Astrocyte (in vitro differentiated cells and primary cell): Measurements from ENCODE around the gene PRSS53. TPM values are rescaled to one million over a fixed set of nuclear protein-coding genes. Genes with fewer than 3 reads are reported as not detected.

Experiments
- DNase-seq: peaks from one replicate; pipeline ENCODE4 v3.0.0-alpha.2; 2010; ENCODE audit warnings: low read depth
- FAIRE-seq: peaks from 2 replicates; lab custom pipeline; 2011; peaks lifted over from hg19 to GRCh38; lab: Jason Lieb, UNC
- H2AFZ ChIP-seq: 2 replicates; pipeline ENCODE4 v1.6.0; 2012; ENCODE audit warnings: low read depth, low read length, inconsistent platforms
- H3K27ac ChIP-seq: 2 replicates; pipeline ENCODE4 v1.5.1; 2011; ENCODE audit warnings: low read depth, low read length, inconsistent platforms
- H3K27me3 ChIP-seq: 2 replicates; pipeline ENCODE4 v1.6.0; 2011; ENCODE audit warnings: low read length, inconsistent platforms; ENCODE audit not compliant: insufficient read depth
- H3K36me3 ChIP-seq: 2 replicates; pipeline ENCODE4 v1.5.1; 2011; ENCODE audit warnings: low read length, inconsistent platforms; ENCODE audit not compliant: insufficient read depth
- H3K4me1 ChIP-seq: 2 replicates; pipeline ENCODE4 v1.5.1; 2011; ENCODE audit warnings: low read length, inconsistent platforms; ENCODE audit not compliant: insufficient read depth
- H3K4me2 ChIP-seq: 2 replicates; pipeline ENCODE4 v1.6.0; 2012; ENCODE audit warnings: low read length, inconsistent platforms
- H3K4me3 ChIP-seq: 2 replicates; pipeline ENCODE4 v1.5.1; 2011; ENCODE audit warnings: low read depth, mild to moderate bottlenecking, low read length, inconsistent platforms; ENCODE audit not compliant: insufficient read depth
- H3K79me2 ChIP-seq: 2 replicates; pipeline ENCODE4 v1.6.0; 2012; ENCODE audit warnings: mild to moderate bottlenecking, low read length, inconsistent platforms; ENCODE audit not compliant: insufficient read depth
- H3K9ac ChIP-seq: 2 replicates; pipeline ENCODE4 v1.6.0; 2012; ENCODE audit warnings: mild to moderate bottlenecking, low read length, inconsistent platforms
- H3K9me3 ChIP-seq: 2 replicates; pipeline ENCODE4 v1.5.1; 2012; ENCODE audit warnings: low read depth, mild to moderate bottlenecking, low read length, inconsistent platforms; ENCODE audit not compliant: insufficient read depth
- H4K20me1 ChIP-seq: 2 replicates; pipeline ENCODE4 v1.6.0; 2012; ENCODE audit warnings: low read length, inconsistent platforms; ENCODE audit not compliant: insufficient read depth
- H3K27ac Mint-ChIP-seq: one replicate; pipeline ENCODE4 v1.8.0; 2021; ENCODE audit warnings: mild to moderate bottlenecking, mixed read lengths; ENCODE audit not compliant: unreplicated experiment
- H3K27me3 Mint-ChIP-seq: one replicate; pipeline ENCODE4 v1.8.0; 2021; ENCODE audit warnings: low read depth, mixed read lengths; ENCODE audit not compliant: unreplicated experiment
- H3K36me3 Mint-ChIP-seq: one replicate; pipeline ENCODE4 v1.8.0; 2021; ENCODE audit warnings: low read depth, mixed read lengths; ENCODE audit not compliant: unreplicated experiment
- H3K4me1 Mint-ChIP-seq: one replicate; pipeline ENCODE4 v1.8.0; 2021; ENCODE audit warnings: low read depth, mixed read lengths; ENCODE audit not compliant: unreplicated experiment
- H3K4me3 Mint-ChIP-seq: one replicate; pipeline ENCODE4 v1.8.0; 2021; ENCODE audit warnings: mild to moderate bottlenecking, moderate library complexity, mixed read lengths; ENCODE audit not compliant: unreplicated experiment
- H3K9me3 Mint-ChIP-seq: one replicate; pipeline ENCODE4 v1.8.0; 2021; ENCODE audit warnings: mild to moderate bottlenecking, mixed read lengths; ENCODE audit not compliant: unreplicated experiment
- EZH2 ChIP-seq: IDR thresholded peaks from 2 replicates; pipeline ENCODE4 v1.6.1; 2012; ENCODE audit warnings: mild to moderate bottlenecking, low read length, inconsistent platforms; ENCODE audit not compliant: insufficient read depth
- total RNA-seq: library from RNA; stranded (reverse); gene quantifications from 2 replicates; pipeline ENCODE4 v1.2.1, GENCODE V29; 2021
- TF ChIP-seq, protein P1 (sequence below): IDR thresholded peaks from 2 replicates; pipeline ENCODE4 v1.5.1; 2011; ENCODE audit warnings: low read depth, mild to moderate bottlenecking, inconsistent platforms, low read length, moderate library complexity; ENCODE audit not compliant: insufficient read depth

PRSS53 gene
- total RNA-seq, 1 donor from 2014 or later = 7.1 TPM

DNA sequence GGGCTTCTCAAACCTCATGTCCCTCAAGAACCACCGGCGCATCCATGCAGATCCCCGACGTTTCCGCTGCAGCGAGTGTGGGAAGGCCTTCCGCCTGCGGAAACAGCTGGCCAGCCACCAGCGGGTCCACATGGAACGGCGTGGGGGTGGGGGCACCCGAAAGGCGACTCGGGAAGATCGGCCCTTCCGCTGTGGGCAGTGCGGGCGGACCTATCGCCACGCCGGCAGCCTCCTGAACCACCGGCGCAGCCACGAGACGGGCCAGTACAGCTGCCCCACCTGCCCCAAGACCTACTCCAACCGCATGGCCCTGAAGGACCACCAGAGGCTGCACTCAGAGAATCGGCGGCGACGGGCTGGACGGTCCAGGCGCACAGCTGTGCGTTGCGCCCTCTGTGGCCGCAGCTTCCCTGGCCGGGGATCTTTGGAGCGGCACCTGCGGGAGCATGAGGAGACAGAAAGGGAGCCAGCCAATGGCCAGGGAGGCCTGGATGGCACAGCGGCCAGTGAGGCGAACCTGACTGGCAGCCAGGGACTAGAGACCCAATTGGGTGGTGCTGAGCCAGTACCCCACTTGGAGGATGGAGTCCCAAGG, 8.6 kb downstream of the PRSS53 start:
- no peaks in the 10 kb centered on the region for H3K4me1 Mint-ChIP-seq
- peaks cover 19% of the 10 kb centered on the region for H3K36me3 Mint-ChIP-seq
- H3K4me3 ChIP-seq = no peak overlapping the region
- DNase-seq = no peak
- H3K27ac ChIP-seq = no peak overlapping the region
- H3K4me1 ChIP-seq = peaks cover under 1% of the 10 kb centered on the region
- H3K27ac Mint-ChIP-seq = no peak overlapping the region
- H3K4me3 Mint-ChIP-seq = no peak overlapping the region
- H3K27me3 ChIP-seq = no peaks in the 10 kb centered on the region
- H3K36me3 ChIP-seq = no peaks in the 10 kb centered on the region
- no peaks in the 10 kb centered on the region for H3K9me3 Mint-ChIP-seq
- H3K4me2 ChIP-seq = no peak overlapping the region
- H3K9ac ChIP-seq = no peak overlapping the region
- peaks cover 71% of the 10 kb centered on the region for H4K20me1 ChIP-seq
- peaks cover 71% of the 10 kb centered on the region for H3K79me2 ChIP-seq
- TF ChIP-seq, protein P1, sequence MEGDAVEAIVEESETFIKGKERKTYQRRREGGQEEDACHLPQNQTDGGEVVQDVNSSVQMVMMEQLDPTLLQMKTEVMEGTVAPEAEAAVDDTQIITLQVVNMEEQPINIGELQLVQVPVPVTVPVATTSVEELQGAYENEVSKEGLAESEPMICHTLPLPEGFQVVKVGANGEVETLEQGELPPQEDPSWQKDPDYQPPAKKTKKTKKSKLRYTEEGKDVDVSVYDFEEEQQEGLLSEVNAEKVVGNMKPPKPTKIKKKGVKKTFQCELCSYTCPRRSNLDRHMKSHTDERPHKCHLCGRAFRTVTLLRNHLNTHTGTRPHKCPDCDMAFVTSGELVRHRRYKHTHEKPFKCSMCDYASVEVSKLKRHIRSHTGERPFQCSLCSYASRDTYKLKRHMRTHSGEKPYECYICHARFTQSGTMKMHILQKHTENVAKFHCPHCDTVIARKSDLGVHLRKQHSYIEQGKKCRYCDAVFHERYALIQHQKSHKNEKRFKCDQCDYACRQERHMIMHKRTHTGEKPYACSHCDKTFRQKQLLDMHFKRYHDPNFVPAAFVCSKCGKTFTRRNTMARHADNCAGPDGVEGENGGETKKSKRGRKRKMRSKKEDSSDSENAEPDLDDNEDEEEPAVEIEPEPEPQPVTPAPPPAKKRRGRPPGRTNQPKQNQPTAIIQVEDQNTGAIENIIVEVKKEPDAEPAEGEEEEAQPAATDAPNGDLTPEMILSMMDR = no peak
- TF ChIP-seq EZH2 = no peak
- H2AFZ ChIP-seq = no peak overlapping the region
- no peak for FAIRE-seq
- no peaks in the 10 kb centered on the region for H3K27me3 Mint-ChIP-seq
- no peaks in the 10 kb centered on the region for H3K9me3 ChIP-seq

- DNase-seq = no peak
Observed at GRCh38 chr16:31079342-31079944, 9.3 kb downstream of the PRSS53 start.

More at GRCh38 chr16:31079342-31079944, 9.3 kb downstream of the PRSS53 start:
- H3K36me3 Mint-ChIP-seq = peaks cover 19% of the 10 kb centered on the region
- peaks cover 77% of the 10 kb centered on the region for H3K79me2 ChIP-seq
- H3K27me3 ChIP-seq = no peaks in the 10 kb centered on the region
- H3K4me3 Mint-ChIP-seq = no peak overlapping the region
- H3K9ac ChIP-seq = no peak overlapping the region
- H3K36me3 ChIP-seq = no peaks in the 10 kb centered on the region
- no peak overlapping the region for H3K27ac ChIP-seq
- no peak for FAIRE-seq
- no peaks in the 10 kb centered on the region for H3K9me3 ChIP-seq
- peaks cover 67% of the 10 kb centered on the region for H4K20me1 ChIP-seq
- H3K4me2 ChIP-seq = no peak overlapping the region
- H3K4me1 ChIP-seq = peaks cover 4% of the 10 kb centered on the region
- no peaks in the 10 kb centered on the region for H3K9me3 Mint-ChIP-seq
- H3K27ac Mint-ChIP-seq = no peak overlapping the region
- no peak overlapping the region for H3K4me3 ChIP-seq
- H3K4me1 Mint-ChIP-seq = peaks cover 2% of the 10 kb centered on the region
- no peaks in the 10 kb centered on the region for H3K27me3 Mint-ChIP-seq
- TF ChIP-seq, protein P1 = no peak
- TF ChIP-seq EZH2 = no peak
- H2AFZ ChIP-seq = no peak overlapping the region
